ENCODE data around the gene CLCN7.
"Not testable (repeated sequence)": the region's sequence is repeated elsewhere in the genome, so short reads cannot be mapped to it uniquely, and the experiment has no call there.

CLCN7 gene

DNA sequence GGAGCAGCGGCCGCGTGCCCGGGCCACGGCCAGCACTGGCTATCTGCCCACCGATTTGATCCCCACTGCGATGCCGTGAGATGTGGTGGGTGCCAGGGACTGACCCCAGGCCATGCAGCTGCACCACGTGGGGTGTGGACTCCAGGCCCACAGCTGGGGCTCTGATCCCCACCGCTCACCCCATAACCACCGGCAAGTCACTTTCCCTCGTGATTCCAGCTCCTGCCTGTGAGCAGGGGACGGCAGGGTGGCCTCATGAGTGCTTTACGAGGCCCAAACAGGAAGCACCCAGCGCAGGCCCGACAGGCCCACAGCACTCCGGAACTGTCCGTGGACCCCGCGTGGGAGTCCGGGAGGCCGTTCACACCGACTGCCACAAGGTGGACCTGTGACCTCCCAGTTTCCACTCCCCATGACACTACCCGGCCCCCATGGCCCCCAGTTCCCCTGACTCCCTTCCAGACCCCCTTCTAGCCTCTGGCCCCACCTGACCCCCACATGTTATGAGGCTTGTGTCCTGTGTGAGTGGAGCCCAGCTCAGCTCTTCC lies 13.3 kb upstream of the CLCN7 start:
- FAIRE-seq: no peak

GRCh38 chr16:1487395-1488053 lies 12.7 kb upstream of the CLCN7 start:
- no peak for FAIRE-seq
- no peak for DNase-seq (ENCODE audit: insufficient read length, low spot score)

More for the DNA sequence above, 13.3 kb upstream of the CLCN7 start:
- no peak for DNase-seq (ENCODE audit: insufficient read length, low spot score)

- DNase-seq (ENCODE audit: insufficient read length, low spot score) (no peak), FAIRE-seq (no peak)
Observed at GRCh38 chr16:1486551-1487390, 11.9 kb upstream of the CLCN7 start.

DNA sequence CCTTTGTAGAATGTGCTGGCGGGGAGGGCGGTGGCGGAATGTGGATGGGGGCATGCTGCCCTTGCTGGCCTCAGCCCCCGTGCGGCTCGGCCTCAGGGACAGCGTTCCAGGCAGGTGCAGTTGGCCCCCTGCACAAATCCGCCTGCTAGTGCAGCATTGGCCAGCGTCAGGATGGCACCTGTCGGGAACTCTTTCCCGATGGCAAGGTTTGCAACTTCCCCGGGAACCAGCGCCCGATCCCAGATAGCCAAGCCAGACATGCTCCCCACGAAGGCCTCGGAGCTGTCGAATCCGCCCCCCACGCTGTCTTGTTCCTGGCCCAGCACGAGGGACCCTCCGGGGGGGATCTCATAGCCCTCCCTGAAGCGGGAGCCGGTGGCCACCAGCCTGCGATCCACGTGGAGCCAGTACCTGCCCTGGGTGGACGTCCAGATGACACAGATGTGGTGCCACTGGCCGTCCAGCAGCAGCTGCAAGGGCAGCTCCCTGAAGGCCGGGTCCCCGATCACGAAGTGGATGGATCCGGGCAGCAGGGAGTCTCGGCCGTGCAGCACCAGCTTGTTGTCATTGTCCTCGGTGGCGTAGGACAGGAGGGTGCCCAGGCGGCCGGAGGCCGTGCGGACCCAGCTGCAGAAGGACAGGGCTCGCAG lies 11.1 kb upstream of the CLCN7 start:
- no peak for FAIRE-seq
- DNase-seq (ENCODE audit: insufficient read length, low spot score): no peak

GRCh38 chr16:1481906-1482835 lies 7.3 kb upstream of the CLCN7 start:
- FAIRE-seq: no peak
- DNase-seq (ENCODE audit: insufficient read length, low spot score): no peak

GRCh38 chr16:1478937-1479336 lies 4.1 kb upstream of the CLCN7 start:
- not testable (repeated sequence) for FAIRE-seq

DNA sequence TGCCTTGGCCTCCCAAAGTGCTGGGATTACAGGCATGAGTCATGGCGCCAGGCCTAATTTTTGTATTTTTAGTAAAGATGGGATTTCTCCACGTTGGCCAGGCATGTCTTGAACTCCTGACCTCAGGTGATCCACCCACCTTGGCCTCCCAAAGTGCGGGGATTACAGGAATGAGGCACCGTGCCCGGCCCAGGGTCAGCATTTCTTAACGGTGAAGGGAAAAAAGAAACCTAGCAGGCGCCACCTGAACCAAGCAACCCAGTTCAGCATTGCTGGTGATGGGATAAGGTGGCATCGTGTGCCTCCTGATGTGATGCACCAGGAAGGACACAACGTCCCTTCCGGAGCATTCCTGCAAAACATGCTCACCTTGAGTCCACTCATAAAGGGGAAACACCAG lies 2.2 kb upstream of the CLCN7 start:
- no peak for FAIRE-seq

More at GRCh38 chr16:1478937-1479336, 4.1 kb upstream of the CLCN7 start:
- not testable (repeated sequence) for DNase-seq (ENCODE audit: insufficient read length, low spot score)

DNA sequence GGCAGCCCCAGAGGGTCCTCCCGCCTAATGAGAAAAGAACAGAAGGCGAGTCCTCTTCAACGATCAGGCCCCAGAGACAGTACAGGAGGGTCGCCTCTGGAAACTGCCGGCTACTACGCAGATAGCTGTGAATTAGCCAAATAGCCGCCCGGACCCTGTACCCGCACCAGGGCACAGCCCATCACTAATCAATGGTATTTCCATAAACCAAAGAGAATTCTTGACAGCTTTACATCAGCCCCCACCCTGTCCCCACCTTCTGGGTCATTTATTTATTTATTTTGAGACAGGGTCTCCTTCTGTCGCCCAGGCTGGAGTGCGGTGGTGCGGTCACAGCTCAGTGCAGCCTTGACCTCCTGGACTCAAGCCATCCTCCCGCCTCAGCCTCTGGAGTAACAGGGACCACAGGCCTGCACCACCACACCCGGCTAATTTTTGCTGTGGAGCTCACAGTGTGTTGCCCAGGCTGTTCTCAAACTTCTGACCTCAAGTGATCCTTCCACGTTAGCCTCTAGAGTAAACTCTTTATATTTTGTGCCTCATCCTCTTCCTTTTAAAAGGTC lies 805 bp upstream of the CLCN7 start:
- no peak for FAIRE-seq

More for the DNA sequence above, 2.2 kb upstream of the CLCN7 start:
- DNase-seq (ENCODE audit: insufficient read length, low spot score): no peak

DNA sequence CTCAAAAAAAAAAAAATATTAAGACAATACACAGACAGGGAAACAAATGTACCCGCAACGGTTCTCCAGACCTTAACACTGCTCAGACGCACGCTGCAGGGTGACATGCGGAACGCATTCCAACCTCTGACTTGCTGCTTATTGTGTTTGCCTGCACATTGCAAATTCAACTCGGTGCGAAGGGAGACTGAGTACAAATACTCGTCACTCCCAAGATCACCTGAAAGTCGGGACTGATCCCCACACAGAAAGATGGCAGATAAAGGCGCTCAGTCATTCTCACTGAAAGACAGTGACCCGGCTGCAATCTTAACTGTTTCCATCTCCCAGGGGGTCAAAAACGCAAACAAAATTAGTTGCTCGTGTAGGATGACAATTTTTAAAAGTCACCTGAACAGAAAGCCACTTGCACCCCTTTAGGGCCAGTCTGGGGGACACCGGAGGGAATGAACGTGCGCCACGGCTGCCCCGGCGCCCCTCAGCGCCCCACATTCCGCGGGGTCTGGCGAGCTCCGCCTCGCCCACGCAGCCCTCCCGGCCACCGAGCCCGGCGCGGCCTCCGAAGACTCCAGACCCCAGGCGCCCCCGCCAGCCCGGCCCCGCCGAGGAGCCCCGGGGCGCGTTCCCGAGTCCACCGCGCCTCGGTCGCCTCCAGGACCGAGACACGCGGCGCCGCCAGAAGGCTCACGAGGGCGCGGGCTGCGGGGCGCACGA lies 589 bp downstream of the CLCN7 start:
- no peak for FAIRE-seq
- no peak for DNase-seq (ENCODE audit: insufficient read length, low spot score)

More for the DNA sequence above, 805 bp upstream of the CLCN7 start:
- no peak for DNase-seq (ENCODE audit: insufficient read length, low spot score)

- no peak for FAIRE-seq
Observed at GRCh38 chr16:1472974-1473373, 1.9 kb downstream of the CLCN7 start.

GRCh38 chr16:1471569-1472194 lies 3.1 kb downstream of the CLCN7 start:
- FAIRE-seq (no peak), DNase-seq (ENCODE audit: insufficient read length, low spot score) (no peak)

More at GRCh38 chr16:1472974-1473373, 1.9 kb downstream of the CLCN7 start:
- no peak for DNase-seq (ENCODE audit: insufficient read length, low spot score)

GRCh38 chr16:1470481-1471251 lies 4.2 kb downstream of the CLCN7 start:
- FAIRE-seq: peak; percentile 69
- no peak for DNase-seq (ENCODE audit: insufficient read length, low spot score)

GRCh38 chr16:1469693-1470201 lies 5.1 kb downstream of the CLCN7 start:
- DNase-seq (ENCODE audit: insufficient read length, low spot score) (no peak), FAIRE-seq (no peak)

DNA sequence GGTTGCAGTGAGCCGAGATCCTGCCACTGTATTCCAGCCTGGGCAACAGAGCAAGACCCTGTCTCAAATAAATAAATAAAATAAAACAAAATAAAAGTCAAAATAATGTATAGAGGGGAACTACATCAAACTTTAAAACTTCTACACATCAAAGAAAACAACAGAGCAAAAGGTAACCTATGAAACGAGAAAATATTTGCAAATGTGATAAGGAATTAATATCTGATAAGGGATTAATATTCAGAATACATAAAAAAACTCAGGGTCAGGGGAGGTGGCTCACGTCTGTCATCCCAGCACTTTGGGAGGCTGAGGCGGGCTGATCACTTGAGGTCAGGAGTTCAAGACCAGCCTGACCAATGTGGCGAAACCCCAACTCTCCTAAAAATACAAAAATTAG lies 5.7 kb downstream of the CLCN7 start:
- not testable (repeated sequence) for FAIRE-seq; DNase-seq (ENCODE audit: insufficient read length, low spot score)

DNA sequence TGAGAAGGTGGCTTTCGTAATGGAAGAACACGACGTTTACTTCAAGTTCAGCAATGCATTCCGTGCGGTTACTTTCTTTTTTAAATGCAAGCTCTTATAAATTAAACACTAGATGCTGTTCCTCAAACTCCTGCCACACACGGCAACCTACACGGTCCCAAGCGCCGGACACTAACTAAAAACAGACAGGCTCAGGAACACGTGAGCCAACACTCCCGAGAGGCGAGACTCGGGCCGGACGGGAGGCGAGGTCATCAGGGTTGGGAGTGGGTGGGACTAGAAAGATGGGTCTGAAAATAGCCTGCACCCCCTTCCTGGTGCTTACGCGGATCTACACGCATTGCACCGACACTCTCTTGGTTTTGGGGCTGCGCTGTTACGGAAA lies 6.4 kb downstream of the CLCN7 start:
- DNase-seq (ENCODE audit: insufficient read length, low spot score) (no peak), FAIRE-seq (no peak)

DNA sequence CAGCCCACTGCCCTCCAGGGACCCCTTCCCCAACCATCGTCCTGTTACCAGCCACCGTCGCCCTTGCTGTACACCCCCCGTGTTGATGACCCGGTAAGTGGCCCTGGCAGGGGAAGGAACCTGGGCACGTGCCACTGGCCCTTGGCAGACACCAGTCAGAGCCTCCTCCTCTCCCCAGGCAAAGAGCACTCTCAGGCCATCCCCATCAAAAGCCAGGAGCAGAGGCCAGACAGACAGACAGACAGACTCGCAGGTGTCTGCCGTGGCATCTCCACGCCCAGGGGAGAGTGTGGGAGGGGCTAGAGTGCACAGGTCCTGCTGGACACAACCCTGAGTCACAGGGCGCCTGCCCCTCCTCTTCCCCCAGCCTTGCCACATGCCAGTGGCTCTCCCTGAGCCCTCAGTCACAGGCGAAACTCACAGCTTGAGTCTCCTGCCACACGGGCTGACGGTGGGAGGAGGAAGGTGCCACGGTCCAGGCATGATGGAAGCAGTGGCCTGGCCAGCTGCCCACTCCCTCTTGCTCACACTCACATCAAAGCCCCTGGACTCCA lies 7.8 kb downstream of the CLCN7 start:
- DNase-seq (ENCODE audit: insufficient read length, low spot score) (no peak), FAIRE-seq (no peak)

GRCh38 chr16:1466054-1466453 lies 8.8 kb downstream of the CLCN7 start:
- FAIRE-seq (no peak), DNase-seq (ENCODE audit: insufficient read length, low spot score) (no peak)

DNA sequence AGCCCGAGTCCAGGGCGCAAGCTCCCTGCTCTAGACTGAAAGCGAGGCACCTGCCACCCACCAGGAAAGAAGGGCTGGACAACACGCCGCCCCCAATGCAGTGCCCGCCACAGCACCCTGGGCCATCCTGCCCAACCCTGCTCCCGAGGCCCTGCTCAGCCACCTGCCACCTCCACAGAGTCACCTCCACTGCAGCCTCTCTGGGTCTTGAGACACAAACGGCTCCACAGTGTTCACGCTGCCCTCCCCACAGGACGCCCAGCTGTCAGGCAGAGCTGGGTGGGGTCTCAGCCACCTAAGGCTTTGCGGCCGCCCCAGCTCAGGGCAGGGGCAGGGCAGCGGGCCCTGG lies 9.3 kb downstream of the CLCN7 start:
- no peak for FAIRE-seq

More for the DNA sequence above, 9.3 kb downstream of the CLCN7 start:
- no peak for DNase-seq (ENCODE audit: insufficient read length, low spot score)

Data from HTR-8/SVneo (cell line).